UCSD-AML1 (cell line): ENCODE results near the gene TANC1.
"Not testable (repeated sequence)": the region's sequence is repeated elsewhere in the genome, so short reads cannot be mapped to it uniquely, and the experiment has no call there.

Experiments used
- DNase-seq: peaks from one replicate; lab custom pipeline; 2025; ENCODE audit not compliant: unreplicated experiment; lab: John Stamatoyannopoulos, UW

TANC1 gene

DNA sequence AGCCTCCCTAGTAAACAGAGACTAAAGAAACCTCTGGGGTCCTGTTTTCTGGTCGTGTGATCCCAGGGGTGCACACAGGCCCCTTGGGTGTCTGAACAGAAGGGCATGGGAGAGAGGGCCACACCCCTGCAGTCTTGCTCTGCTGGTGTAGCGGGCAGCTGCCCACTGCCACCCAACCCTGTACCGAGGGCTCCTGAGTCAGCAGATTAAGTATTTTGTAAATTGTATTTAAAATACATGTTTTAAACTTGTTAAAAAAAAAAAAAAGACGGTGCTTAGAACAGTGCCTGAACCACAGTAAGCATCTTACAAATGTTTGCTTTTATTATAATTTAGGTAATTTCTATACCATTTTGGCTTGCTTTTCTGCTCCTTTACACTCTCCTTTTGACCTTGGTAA is 113.7 kb downstream of the TANC1 start:
- DNase-seq, result no peak

DNA sequence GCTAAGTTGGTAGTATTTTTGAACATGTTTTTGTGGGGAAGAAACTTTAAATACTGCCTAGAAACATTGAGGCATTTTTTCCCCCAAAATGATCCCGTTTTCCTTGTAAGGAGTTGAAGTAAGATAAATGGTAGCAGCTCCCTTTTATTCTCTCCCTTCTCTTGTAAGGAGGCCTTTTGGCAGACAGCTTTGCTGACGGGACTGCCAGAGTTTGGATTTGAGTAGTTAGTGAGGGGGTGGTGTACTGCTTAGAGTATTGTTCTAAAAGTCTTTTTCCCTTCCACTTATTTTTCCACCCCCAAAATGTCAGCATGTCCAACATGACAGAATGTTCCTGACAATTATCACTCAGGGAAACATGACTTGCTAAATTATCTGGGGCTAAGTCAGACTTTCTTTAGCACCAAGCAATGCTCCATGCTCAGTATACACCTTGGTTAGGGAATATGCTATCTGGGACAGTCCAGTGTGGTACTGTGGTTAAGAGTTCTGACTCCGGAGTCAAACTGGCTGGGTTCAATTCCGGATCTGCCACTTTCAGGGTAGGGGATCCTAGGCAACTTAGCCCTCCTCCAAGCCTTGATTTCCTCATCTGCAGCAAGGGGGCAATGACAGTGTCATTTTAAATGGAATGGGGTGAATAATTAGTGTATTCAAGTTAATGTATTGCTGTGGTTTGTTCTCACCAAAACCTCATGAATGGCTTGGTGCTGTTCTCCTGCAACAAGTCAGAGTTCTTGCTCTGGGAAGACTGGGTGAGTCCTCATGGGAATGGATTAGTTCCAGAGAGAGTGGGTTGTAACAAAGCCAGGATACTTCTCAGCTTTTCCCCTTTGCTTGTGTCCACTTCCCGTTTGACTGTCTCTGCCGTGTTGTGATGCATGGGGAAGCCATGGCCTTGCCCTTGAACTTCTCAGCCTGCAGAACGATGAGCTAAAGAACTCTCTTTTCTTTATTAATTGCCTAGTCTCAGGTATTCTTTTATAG is 116.2 kb downstream of the TANC1 start:
- DNase-seq, result no peak

DNA sequence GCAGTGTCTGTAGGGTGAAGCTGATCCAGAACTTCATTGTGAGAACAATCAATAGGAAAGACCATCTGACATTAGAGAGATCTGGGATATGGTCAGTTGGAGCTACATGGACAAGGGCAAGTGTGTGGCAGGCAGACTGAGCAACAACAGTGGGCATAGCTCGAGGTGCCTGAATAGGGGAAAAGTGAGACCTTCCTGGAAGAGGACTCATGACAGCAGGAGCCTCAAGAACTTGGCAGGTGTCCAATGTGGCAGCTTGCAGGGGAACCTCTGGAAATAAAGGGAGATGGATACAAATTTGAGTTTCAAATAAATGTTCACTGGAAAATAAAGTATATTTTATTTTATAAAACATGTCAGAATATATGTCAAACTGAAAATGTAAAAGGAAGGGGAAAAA is 117.9 kb downstream of the TANC1 start:
- no peak for DNase-seq

DNA sequence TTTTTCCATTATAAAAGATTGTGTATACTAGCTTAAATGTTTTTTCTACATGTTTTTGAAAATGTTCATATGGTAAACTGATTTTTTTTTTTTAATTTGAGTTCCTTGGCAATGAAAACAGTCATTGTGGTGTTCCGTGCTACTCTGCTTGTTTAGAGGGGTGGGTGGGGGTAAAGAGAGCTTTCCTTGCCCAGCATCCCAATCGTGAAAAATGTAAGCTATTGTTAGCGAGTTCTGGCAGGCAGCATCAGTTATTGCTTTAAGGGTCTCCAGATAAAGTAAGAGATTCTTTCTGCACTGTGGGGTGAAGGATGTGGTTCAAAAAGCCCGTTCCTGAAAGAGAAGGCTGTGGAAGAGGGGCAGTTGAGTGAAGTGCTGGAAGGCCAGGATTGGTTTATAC is 118.4 kb downstream of the TANC1 start:
- no peak for DNase-seq

DNA sequence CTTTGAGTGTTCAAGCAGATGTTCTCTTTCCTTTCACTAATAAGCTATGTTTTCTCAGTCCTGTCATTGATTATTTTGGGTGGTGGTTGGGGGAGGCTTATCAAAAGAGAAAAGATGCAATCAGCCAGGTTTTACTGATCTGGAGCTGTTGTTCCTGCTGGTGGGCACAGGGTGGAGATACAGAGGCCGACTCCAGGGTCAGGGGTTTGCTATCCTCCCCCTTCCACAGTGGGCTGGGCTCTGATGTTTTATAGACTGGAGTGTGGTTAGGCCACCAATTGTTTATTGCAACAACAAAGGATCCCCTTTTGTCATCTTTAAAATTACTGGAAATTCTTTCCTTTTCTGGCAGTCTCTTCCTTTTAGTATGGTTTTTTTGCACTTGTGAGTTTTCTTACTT is 120.5 kb downstream of the TANC1 start:
- no peak for DNase-seq

DNA sequence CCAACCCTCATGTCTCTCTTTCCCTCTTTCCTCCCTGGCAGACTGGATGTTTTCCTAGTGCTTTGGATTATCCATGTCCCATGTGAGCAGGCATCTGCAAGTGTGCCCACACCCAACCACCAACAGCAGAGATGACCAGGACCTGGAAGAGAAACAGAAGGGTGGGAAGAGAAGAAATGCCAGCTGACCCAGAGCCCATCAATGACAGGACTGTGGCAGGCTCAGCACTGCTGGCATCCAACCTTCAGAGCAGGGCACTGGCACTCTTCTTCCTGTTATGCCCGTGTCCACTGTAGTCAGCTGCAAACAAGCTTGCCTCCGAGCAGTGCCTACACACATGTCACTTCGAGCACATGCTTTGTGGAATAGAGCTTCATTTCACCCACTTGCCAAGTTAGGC is 121.1 kb downstream of the TANC1 start:
- DNase-seq, result no peak

DNA sequence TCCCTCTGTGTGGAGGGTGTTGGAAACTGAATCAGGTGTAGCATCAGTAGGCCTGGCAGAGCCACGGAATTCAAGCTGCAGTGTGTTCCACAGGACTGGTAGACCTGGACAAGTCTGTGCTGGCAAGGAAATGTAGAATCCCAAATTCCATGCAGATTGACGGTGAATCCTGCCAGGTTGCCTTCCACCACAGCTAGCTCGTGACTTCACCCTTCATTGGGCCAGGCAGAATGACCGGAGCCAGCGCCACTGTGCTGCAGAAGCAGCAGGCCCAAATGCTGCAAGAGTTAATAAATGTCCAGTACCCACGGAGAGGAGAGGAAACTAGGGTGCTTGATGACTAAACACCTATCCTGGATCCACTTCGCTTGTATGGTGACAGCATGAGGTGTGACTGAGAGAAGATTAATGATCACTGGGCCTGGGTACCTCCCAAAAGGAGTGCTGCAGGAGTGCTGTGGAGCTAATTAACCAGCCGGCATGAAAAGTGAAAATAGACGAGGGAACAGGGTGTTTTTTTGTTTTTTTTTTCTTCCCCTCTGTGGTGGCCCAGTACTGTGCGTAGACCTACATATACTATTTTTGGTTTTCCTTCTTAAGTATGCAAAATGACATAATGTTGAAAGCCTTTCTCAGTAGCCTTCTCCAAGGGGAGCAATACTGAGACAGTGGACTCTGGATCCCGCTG is 122.2 kb downstream of the TANC1 start:
- no peak for DNase-seq

DNA sequence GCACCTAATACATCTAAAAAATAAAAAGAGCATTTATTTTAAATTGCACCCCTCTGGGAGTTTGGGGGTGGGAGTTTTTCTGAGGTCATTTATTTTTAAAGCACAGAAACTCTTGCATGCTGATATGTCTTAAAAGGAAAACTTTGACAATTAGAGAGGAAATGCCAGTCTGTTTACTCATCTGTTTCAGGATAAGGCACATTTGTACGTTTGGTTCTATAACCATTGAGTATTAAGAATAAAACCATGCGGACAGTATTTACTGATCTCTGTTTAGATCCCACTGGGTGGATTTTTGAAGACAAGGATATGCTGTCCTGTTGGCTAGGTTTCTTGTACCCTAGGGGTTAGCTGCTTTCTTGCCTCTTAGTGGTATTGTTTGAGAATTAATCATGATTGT is 122.9 kb downstream of the TANC1 start:
- DNase-seq, result no peak

DNA sequence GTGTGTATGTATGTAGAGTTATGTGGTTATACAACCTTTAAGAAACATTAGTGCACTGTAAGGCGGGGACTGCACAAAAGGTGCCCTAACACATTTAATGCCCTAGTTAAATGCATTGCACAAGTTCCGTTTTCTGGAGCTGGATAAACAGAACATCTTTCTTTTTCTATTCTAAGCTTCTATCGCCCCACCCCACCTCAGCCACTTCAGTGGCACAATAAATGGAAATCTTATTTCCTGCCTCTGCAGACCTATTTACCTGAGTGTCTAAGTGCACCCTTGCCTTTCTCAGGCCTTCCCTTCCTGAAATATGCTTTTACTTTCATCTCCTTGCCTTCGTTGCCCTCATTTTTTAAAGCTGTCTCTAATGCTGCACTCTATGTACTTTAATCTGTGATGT is 123.5 kb downstream of the TANC1 start:
- no peak for DNase-seq

DNA sequence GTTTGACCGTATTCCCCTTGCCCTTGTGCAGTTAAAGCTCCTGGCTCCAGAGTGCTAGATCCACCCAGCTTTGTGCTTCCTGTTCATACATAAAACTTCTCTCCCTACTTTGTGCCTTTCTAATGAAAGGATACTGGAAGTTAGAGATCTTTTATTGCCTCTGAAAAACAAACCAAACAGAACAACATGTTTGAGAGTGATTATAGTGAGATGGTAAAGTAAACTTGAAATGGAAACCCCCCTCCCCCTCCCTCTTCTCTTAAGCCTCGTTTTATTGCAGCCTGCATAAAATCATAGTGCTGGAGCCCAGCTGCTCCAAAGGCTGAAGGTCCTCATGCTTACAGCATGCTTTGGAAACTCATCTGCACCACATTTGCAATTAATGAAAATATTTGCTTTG is 125.1 kb downstream of the TANC1 start:
- no peak for DNase-seq

DNA sequence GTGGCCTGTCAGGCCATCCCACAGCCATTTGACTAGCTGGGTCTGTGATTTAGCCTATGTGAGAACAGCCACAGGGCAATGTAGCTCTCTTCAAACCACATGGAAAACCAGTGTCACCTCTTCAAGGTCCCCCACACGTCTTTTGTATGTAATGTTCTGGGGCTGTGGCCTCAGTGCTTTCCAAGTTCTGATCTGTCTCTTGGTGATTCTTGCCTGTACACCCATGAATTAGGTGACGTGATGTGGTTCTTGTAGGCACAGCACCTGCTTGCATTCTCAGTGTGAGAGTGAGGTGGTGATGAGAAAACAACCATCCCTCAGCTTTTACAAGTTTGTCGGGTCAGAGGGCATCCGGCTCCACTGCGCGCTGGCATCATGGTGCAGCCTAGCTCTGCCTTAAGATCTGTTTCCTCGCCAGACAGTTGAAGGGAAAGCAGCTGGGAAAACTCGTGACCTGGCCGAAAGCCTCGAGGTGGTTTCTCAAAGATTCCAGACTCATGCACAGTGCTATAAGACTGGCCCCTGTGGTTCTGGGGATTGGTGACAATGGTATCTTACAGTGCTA is 125.8 kb downstream of the TANC1 start:
- no peak for DNase-seq

DNA sequence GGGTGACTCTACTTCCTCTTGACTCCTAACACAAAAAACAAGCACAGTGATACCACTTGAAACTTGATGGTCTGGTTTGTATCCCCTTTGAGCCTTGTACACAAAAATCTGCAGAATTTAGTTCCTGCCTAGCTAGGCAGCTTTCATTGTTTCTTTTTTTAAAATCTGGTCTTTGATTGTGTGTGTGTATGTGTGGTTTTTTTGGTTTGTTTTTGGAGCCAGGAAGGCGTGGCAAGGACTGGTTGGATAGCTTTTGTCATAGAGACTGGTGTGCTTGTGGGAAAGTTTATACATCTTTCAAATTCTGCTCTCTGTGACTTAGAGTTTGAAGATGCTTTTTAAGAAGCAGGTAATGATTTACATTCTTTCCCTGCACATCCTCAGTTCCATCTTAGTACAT is 127.4 kb downstream of the TANC1 start:
- no peak for DNase-seq

DNA sequence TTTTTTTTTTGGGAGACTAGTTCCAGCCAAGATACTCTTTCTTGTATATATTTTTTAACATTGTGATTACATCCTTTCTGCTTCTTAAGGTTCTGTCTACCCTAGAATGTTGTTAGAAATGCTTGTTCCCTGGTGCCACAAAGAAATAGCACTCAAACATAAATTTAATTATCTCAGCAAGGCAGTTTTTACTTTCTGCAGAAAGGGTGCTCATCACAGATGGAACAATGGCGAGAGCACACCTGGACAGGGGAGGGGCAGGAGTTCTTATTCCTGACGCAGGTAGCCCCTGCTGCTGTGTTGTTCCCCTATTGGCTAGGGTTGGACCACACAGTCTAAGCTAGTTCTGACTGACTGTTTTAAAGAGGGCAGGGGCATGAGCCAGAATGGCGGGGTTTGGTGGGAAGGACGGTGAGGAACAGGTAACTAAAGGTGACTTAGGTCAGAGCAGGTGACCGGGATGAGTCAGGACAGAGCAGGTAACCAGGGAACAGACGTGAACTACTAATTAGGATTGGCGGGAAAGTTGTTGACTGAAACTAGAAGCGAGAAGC is 127.9 kb downstream of the TANC1 start:
- not testable (repeated sequence) for DNase-seq

DNA sequence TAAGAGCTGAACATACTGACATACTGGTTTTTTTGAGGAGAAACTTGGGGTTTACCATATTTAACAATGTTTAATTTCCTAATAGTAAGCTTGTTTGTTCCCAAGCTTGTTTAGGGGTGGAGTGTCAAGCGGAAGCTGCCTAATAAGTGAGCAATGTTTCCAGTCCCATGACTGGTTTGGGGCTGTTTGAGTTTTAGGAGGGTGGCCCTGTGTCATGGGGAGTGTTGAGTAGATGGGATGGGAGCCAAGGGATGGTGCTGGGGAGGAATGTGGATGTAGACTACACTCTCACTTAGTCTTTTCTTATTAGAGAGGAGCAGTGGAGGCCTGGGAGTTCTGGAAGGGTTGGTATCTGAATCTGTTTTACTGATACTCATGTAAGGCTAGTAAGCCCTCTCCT is 128.5 kb downstream of the TANC1 start:
- no peak for DNase-seq

DNA sequence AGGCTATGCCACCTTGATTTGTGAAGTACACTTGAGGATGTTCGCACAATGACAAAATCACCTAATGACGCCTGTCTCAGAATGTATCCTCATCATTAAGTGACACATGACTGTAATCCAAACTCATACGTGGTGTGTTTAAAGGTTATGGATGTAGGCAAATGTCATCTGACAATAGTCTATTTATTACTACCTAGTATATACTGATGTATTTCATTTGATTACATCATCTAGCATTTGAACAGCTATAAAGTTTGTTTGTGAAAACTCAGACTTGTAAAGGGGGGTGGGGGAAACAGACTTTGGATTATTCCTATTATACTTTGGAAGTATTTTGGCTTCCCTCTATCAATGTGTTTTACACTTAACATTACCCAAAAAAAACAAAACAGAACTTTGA is 129.9 kb downstream of the TANC1 start:
- no peak for DNase-seq

DNA sequence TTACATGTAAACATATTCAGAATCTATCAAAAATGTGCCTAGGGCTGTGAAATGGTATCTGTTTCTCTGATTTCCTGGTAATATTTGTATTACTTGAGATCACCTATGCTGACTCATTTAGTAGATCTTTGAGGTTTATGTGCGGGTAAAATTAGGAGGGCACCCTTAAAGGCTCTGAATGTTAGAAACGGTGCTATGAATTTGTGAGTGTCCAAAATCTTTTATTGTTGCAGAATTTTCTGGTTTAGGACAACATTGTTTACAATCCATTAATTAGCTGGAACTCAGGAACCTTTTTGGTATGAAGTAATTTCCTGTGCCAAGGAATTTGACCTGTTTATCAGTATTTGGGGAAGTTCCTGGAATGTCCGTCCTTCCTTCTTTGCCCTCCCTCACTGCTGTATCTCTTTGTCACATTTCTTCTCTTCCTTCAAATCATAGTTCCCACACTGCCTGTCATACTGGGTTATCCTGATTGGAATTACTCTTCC is 130.5 kb downstream of the TANC1 start:
- DNase-seq, result no peak

DNA sequence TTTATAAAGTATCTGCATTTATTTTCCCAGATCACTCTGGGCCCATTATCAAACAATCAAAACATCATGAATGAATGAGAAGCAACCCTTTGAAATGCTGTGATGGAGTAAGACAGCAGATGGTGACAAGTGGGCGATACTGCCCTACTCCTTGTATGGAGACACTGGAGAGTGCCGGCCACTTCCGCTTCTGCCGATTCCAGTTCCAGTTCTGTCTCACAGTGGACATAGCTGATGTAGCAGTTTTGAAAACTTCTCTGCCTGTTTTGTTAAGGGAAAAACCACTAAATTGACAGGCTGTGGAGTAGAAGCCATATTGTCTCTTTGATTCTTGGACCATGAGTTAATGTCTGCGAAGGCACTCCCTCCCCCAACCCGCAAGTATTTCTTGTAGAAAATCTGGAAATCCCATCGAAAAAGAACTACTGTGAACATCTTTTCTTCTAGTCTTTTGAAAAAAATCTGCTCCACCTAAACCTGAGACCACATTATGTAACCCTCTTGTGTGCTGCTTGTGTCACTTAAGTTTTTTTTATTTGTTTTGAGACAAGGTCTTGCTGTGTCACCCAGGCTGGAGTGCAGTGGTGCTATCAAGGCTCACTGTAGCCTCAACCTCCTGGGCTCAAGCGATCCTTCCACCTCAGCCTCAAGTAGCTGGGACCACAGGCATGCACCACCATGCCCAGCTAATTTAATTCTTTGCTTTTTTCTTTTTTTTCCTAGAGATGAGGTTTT is 133.5 kb downstream of the TANC1 start:
- no peak for DNase-seq

DNA sequence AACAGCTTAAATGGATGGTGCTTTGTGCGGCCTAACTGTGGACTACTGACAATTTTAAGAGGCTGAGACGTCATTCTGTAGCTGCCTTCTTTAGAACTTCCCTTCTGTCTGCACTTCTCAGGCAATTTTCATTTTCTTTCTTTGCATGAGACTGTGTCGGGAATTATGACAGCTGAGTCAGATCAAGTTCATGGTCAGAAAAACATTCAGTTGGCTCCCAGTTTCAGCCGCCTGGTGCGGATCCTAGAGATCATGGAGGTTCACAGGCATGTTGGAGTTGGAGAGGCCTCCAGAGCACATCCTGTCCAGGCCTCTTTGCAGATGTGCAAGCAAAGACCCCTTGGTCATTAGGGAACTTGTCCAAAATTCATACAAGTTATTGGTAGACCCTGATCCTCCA is 135.0 kb downstream of the TANC1 start:
- DNase-seq, result no peak

DNA sequence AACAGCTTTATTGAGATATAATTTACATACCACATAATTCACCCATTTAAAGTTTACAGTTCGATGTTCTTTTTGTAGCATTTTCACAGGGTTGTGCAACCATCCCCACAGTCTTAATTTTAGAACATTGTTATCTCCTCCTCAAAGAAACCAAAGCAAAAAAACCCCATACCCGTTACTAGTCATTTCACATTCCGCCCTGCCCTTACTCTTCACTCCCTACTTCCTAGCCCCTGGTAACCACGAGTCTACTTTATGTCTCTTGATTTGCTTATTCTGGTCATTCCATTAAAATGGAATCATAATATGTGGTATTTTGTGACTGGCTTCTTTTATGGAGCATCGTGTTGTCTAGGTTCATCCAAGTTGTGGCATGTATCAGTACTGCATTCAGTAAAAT is 137.7 kb downstream of the TANC1 start:
- no peak for DNase-seq

DNA sequence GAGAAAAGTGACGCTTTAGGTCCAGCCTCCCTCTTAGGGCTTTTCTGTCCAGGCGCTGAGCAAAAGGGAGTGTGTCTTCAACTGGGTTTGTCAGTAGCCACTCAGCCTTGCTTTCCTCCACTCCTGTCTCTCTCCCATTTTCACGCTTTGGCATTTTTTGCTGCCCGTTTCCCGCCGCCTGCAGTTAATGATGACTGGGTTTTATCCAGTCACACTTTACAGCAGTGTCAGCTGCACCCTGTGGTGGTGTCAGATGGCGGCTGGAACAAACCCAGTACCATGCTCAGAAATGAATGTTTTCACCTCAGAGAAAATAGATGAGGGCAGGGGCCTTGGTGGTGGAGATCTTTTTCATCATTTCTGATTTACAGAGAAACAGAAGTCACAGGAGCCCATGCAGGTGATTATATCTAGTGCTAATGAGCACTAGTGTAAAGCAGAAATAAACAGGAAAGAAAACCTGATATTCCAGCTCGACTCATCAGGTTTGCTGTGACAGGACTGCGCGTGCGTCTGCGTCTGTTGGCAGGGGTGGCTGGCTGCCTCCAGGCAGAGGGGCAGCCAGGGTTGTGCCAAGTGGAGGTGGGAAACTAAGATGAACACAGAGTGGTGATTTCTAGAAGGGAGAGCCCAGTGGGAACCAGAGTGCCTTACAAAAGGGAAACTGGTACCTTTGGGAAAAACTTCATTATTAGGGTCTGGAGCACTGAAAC is 139.9 kb downstream of the TANC1 start:
- no peak for DNase-seq
